Measurements from ENCODE around the gene SARNP.
A peak's percentile ranks its signal among the peaks of the same experiment; 100 is the strongest.
"Not testable (repeated sequence)": the region's sequence is repeated elsewhere in the genome, so short reads cannot be mapped to it uniquely, and the experiment has no call there.

Gene SARNP

GRCh38 chr12:55839345-55840140 lies 22.0 kb upstream of the SARNP start:
- no peak for DNase-seq (ENCODE audit: low spot score)

- DNase-seq (ENCODE audit: low spot score), result no peak
These were observed 20.8 kb upstream of the SARNP start for GRCh38 chr12:55838361-55838760.

GRCh38 chr12:55834400-55834799 lies 16.9 kb upstream of the SARNP start:
- not testable (repeated sequence) for DNase-seq (ENCODE audit: low spot score)

GRCh38 chr12:55833056-55833455 lies 15.5 kb upstream of the SARNP start:
- no peak for DNase-seq (ENCODE audit: low spot score)

- no peak for DNase-seq (ENCODE audit: low spot score)
These were observed 13.9 kb upstream of the SARNP start for GRCh38 chr12:55831447-55831815.

GRCh38 chr12:55830601-55831446 lies 13.3 kb upstream of the SARNP start:
- DNase-seq (ENCODE audit: low spot score), result peak; percentile 89

GRCh38 chr12:55829967-55830600 lies 12.6 kb upstream of the SARNP start:
- peak; percentile 45 for DNase-seq (ENCODE audit: low spot score)

GRCh38 chr12:55828357-55828756 lies 10.8 kb upstream of the SARNP start:
- DNase-seq (ENCODE audit: low spot score), result no peak

- DNase-seq (ENCODE audit: low spot score), result no peak
These were observed 10.3 kb upstream of the SARNP start for GRCh38 chr12:55827806-55828205.

- DNase-seq (ENCODE audit: low spot score), result no peak
These were observed 7.2 kb upstream of the SARNP start for GRCh38 chr12:55824726-55825125.

GRCh38 chr12:55823419-55823818 lies 5.9 kb upstream of the SARNP start:
- DNase-seq (ENCODE audit: low spot score), result no peak

- no peak for DNase-seq (ENCODE audit: low spot score)
These were observed 4.7 kb upstream of the SARNP start for GRCh38 chr12:55822228-55822627.

GRCh38 chr12:55820679-55821078 lies 3.2 kb upstream of the SARNP start:
- DNase-seq (ENCODE audit: low spot score), result no peak

GRCh38 chr12:55818886-55819285 lies 1.4 kb upstream of the SARNP start:
- peak; percentile 34 for DNase-seq (ENCODE audit: low spot score)

- DNase-seq (ENCODE audit: low spot score), result peak; percentile 71
These were observed 710 bp upstream of the SARNP start for GRCh38 chr12:55818140-55818728.

GRCh38 chr12:55816881-55817344 lies 611 bp downstream of the SARNP start:
- DNase-seq (ENCODE audit: low spot score), result peak; percentile 42

GRCh38 chr12:55815473-55815872 lies 2.1 kb downstream of the SARNP start:
- no peak for DNase-seq (ENCODE audit: low spot score)

GRCh38 chr12:55814257-55814656 lies 3.3 kb downstream of the SARNP start:
- no peak for DNase-seq (ENCODE audit: low spot score)

- DNase-seq (ENCODE audit: low spot score), result no peak
These were observed 5.4 kb downstream of the SARNP start for GRCh38 chr12:55812088-55812487.

GRCh38 chr12:55809274-55809673 lies 8.2 kb downstream of the SARNP start:
- no peak for DNase-seq (ENCODE audit: low spot score)

GRCh38 chr12:55806982-55807381 lies 10.5 kb downstream of the SARNP start:
- no peak for DNase-seq (ENCODE audit: low spot score)

- no peak for DNase-seq (ENCODE audit: low spot score)
These were observed 20.0 kb downstream of the SARNP start for GRCh38 chr12:55797550-55797949.
